Measurements from ENCODE around the gene RITA1. TPM values are rescaled to one million over a fixed set of nuclear protein-coding genes. Genes with fewer than 3 reads are reported as not detected.

Gene RITA1
- total and polyA plus RNA-seq, 4 donors, result 9.1 to 19.7 (median 14.3) TPM

GRCh38 chr12:113221181-113221996 is 35.9 kb downstream of the RITA1 start, which contains the start of gene TPCN1:
Gene TPCN1, plus strand, starts transcription at chr12:113221464. Its CDS starts 5,389 bp downstream, at chr12:113226853.
- peak within 1 kb of the TSS; percentile 26 to 93 for H3K9ac ChIP-seq (ENCODE audit: insufficient read depth in 1 of 2, low read length in 2 of 2)
- H3K36me3 ChIP-seq (ENCODE audit: control insufficient read depth in 4 of 4, insufficient read depth in 4 of 4, low read length in 4 of 4), result no peaks in the 10 kb centered on the region
- peaks cover 3 to 24% (median 11%) of the 10 kb centered on the region in 5 donors for H3K4me1 ChIP-seq (ENCODE audit: control insufficient read depth in 5 of 5, insufficient read depth in 5 of 5, low read length in 5 of 5)
- no peaks in the 10 kb centered on the region for H3K9me3 ChIP-seq (ENCODE audit: control insufficient read depth in 4 of 4, insufficient read depth in 3 of 4, low read length in 3 of 4)
- no peak for TF ChIP-seq CTCF (IDR thresholded peaks at IDR 0.05; ENCODE audit: control extremely low read depth, extremely low read depth)
- 0 to 1% methylated on average over 45 to 68 of the region's 68 CpGs for WGBS, 2 donors
- H3K4me3 ChIP-seq, result peak within 1 kb of the TSS; percentile 80
- H3K27me3 ChIP-seq (ENCODE audit: control insufficient read depth in 3 of 3, insufficient read depth in 3 of 3, low read length in 2 of 3), result no peaks in the 10 kb centered on the region
- DNase-seq (peak; percentile 100), ATAC-seq (ENCODE audit: insufficient read depth, low FRiP score) (peak; percentile 98)
- peak within 1 kb of the TSS; percentile 94 to 96 for H3K27ac ChIP-seq (ENCODE audit: low read depth in 1 of 2, low read length in 1 of 2)

- Histone ChIP-seq H3K36me3 (ENCODE audit: control insufficient read depth in 4 of 4, insufficient read depth in 4 of 4, low read length in 4 of 4) (peaks cover 0 to 3% (median under 1%) of the 10 kb centered on the region in 4 donors), H3K4me3 (peak overlapping the region; percentile 80), H3K27ac (ENCODE audit: low read depth in 1 of 2, low read length in 1 of 2) (peak overlapping the region; percentile 94 to 96), H3K27me3 (ENCODE audit: control insufficient read depth in 3 of 3, insufficient read depth in 3 of 3, low read length in 2 of 3) (no peaks in the 10 kb centered on the region), H3K4me1 (ENCODE audit: control insufficient read depth in 5 of 5, insufficient read depth in 5 of 5, low read length in 5 of 5) (peaks cover 5 to 24% (median 11%) of the 10 kb centered on the region in 5 donors), H3K9me3 (ENCODE audit: control insufficient read depth in 4 of 4, insufficient read depth in 3 of 4, low read length in 3 of 4) (no peaks in the 10 kb centered on the region), H3K9ac (ENCODE audit: insufficient read depth in 1 of 2, low read length in 2 of 2) (peak overlapping the region; percentile 8 to 73)
- TF ChIP-seq CTCF (IDR thresholded peaks at IDR 0.05; ENCODE audit: control extremely low read depth, extremely low read depth), result no peak
- ATAC-seq (ENCODE audit: insufficient read depth, low FRiP score), result no peak
- DNase-seq, result no peak
- 15 to 26% methylated on average over 12 of the region's 12 CpGs for WGBS, 2 donors
Observed at GRCh38 chr12:113221997-113222729, 36.6 kb downstream of the RITA1 start.

- DNase-seq, result peak; percentile 75 to 96 (median 95)
- no peak overlapping the region for H3K4me3 ChIP-seq
- 11 to 15% methylated on average over 11 of the region's 11 CpGs for WGBS, 2 donors
Observed at GRCh38 chr12:113222730-113223531, 37.4 kb downstream of the RITA1 start.

More at GRCh38 chr12:113222730-113223531, 37.4 kb downstream of the RITA1 start:
- Histone ChIP-seq H3K27me3 (ENCODE audit: control insufficient read depth in 3 of 3, insufficient read depth in 3 of 3, low read length in 2 of 3) (no peaks in the 10 kb centered on the region), H3K36me3 (ENCODE audit: control insufficient read depth in 4 of 4, insufficient read depth in 4 of 4, low read length in 4 of 4) (peaks cover 0 to 5% (median 4%) of the 10 kb centered on the region in 4 donors), H3K9ac (ENCODE audit: insufficient read depth in 1 of 2, low read length in 2 of 2) (peak overlapping the region in 1 of 2 donors; percentile 16), H3K4me1 (ENCODE audit: control insufficient read depth in 5 of 5, insufficient read depth in 5 of 5, low read length in 5 of 5) (peaks cover 2 to 24% (median 11%) of the 10 kb centered on the region in 5 donors), H3K27ac (ENCODE audit: low read depth in 1 of 2, low read length in 1 of 2) (peak overlapping the region; percentile 94 to 96), H3K9me3 (ENCODE audit: control insufficient read depth in 4 of 4, insufficient read depth in 3 of 4, low read length in 3 of 4) (no peaks in the 10 kb centered on the region)
- ATAC-seq (ENCODE audit: insufficient read depth, low FRiP score), result peak; percentile 9
- no peak for TF ChIP-seq CTCF (IDR thresholded peaks at IDR 0.05; ENCODE audit: control extremely low read depth, extremely low read depth)
